Hematopoietic multipotent progenitor cell treated with erythropoietin and hydrocortisone succinate and interleukin-3 and kit ligand, for 6 days (in vitro differentiated cells): Measurements from ENCODE around the gene TRAPPC11.
"Not testable (repeated sequence)": the region's sequence is repeated elsewhere in the genome, so short reads cannot be mapped to it uniquely, and the experiment has no call there.

Experiments used
- DNase-seq: peaks from one replicate; pipeline ENCODE4 v3.0.0-alpha.2; 2015

Gene TRAPPC11

DNA sequence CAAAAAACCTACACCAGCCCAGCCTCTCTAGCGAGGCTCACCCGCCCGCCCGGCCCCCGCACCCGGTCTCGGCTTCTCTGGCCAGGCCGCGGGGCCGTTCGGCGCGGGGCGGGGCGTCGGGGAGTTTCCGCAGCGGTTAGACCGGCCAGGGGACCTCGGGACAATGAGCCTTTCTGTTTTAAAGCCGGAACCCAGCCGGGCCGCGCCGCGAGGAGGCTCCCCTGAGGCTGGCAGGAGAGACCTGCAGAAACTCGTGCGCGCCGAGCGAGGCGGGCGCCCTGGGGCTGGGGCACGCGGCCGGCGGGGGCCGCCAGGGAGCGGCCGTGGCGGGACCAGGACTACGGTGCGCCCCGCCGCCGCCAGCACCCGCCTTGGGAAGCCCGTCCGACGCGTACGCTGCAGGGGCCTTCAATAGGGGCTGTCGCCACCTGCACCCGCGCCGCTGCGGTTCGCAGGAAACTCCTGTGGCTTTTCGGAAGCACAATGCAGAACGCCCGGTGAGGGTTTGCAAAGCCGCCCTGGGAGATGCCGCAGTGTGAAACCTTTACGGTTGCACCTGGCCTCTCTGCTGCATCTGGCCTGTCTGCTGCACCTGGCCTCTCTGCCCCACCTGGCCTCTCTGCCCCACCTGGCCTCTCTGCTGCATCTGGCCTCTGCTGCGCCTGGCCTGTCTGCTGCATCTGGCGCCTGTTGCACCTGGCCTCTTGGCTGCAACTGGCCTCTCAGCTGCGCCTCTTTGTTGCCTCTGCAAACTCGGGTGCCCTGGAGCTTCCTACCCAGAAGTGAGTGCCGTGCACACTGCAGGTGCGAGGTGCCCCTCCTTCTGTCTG lies 63.9 kb downstream of the TRAPPC11 start:
- DNase-seq: peak; percentile 50

DNA sequence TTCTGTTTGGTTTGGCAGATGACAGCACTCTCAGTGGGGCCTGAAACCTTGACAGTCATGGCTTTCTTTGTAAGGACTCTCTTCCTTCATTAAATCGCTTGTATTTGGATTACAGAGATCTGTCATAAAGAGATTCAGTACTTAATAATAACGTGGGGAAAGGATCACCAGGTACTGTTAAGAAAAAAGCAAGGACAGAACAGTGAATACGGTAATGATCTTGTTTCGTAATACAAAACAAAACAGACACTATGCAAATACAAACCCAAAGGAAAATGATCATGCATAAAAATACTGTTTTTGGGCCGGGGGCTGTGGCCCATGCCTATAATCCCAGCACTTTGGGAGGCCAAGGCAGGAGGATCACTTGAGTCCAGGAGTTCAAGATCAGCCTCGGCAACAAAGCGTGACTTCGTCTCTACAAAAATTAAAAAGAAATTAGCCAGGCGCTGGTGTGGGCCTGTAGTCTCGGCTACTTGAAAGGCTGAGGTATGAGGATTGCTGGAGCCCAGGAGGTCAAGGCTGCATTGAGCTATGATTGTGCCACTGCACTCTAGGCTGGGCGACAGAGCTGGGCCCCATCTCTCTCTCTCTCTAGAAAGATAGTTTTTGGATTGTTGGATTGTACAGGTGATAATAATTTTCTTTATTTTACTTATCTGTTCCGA lies 64.6 kb downstream of the TRAPPC11 start:
- no peak for DNase-seq

DNA sequence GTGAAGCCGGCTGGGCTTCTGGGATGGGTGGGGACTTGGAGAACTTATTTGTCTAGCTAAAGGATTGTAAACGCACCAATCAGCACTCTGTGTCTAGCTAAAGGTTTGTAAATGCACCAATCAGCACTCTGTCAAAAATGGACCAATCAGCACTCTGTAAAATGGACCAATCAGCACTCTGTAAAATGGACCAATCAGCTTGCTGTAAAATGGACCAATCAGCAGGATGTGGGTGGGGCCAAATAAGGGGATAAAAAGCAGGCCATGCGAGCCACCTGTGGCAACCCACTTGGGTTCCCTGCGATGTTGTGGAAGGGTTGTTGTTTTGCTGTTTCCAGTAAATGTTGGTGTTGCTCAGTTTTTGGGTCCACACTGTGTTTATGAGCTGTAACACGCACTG lies 66.5 kb downstream of the TRAPPC11 start:
- not testable (repeated sequence) for DNase-seq

DNA sequence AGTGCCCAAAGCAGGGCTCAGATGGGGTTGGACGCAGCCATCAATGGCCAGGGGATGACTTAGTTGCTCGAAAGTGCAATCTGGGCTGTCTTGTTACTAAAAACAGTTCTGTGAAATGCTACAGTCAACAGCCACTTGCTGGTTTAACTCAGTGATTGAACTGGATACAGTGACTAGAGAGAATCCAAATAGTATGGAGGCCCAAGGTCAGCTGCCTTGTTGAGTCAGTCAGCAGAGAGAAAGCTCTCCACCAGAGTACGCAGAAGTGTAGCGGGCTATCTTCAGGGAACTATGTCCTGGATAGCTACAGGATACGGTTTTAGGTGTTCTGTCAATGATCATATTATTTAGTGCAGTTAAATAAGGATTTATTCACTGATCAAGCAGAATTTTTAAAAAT lies 68.4 kb downstream of the TRAPPC11 start:
- no peak for DNase-seq

DNA sequence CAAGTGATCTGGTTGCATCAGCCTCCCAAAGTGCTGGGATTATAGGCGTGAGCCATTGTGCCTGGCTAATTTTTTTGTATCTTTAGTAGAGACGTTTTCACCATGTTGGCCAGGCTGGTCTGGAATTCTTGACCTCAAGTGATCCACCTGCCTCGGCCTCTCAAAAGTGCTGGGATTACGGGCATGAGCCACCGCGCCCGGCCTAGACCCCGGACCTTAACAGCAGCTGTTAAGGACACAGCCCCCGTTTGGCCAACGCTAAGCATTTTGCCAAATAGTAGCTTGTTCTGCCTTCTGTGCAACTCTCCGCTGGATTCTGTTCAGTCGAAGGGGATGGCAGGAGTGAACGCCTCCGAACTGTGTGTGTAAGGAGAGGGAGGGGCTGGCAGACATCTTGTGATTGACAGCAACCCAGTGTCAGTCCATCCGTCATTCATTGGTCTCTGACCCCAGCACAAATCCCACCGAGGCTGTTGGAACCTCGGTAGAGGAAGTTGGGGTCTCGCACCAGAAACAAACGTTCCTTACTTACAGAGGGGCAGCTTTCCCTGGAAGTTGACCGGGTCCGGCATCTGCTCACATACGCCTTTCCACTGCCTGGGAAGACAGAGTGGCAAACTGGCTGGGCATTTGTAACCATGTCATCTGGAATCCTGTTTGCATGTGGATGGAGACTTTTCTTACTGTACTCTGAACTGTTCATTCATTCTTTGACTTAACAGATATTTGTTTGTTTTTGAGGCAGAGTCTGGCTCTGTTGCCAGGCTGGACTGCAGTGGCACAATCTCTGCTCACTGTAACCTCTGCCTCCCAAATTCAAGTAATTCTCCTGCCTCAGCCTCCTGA lies 69.4 kb downstream of the TRAPPC11 start:
- DNase-seq: no peak

DNA sequence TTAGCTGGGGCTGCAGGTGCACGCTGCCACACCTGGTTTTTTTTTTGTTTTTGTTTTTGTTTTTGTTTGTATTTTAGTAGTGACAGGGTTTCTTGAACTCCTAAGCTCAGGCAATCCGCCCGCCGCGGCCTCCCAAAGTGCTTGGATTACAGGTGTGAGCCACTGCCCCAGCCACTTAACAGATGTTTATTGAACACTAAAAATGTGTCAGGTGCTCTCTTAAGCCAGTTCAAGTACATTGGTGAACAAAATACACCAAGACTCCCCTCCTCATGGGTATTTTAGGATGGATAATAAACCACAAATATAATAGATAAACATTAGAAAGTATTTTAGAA lies 69.9 kb downstream of the TRAPPC11 start:
- DNase-seq: no peak

DNA sequence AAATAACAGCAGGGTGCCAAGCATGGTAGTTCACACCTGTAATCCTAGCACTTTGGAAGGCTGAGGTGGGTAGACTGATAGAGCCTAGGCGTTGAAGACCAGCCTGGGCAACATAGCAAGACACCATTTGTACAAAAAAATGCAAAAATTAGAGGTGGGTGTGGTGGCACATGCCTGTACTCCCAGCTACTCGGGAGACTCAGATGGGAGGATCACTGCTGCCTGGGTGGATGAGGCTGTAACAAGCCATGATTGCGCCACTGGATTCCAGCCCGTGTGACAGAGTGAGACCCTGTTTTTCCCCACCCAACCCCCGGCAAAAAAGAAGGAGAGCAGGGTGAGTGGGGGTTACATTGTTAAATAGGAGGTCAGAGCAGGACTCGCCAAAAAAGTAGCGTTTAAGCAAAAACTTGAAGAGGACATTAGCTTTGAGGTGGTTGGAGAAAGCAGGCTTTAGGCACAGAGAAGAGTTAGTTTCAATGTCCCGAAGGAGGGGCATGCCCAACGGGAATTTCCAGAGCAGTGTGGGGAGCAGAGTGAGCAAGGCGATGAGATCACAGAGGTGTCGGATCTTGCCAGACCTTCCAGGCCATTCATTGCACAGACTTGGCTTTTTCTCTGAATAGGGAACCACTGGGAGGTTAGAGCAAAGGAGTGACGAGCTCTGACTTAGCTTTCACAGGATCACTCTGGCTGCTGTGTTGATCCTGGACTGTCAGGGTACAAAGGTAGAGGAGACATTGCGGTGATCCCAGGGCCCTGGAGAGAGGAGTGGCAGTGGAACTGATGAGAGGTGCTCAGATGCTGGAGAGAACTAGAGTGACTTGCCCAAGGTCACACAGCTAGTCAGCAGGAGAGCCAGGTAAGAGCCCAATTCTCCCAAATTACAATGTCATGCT lies 70.6 kb downstream of the TRAPPC11 start:
- no peak for DNase-seq

DNA sequence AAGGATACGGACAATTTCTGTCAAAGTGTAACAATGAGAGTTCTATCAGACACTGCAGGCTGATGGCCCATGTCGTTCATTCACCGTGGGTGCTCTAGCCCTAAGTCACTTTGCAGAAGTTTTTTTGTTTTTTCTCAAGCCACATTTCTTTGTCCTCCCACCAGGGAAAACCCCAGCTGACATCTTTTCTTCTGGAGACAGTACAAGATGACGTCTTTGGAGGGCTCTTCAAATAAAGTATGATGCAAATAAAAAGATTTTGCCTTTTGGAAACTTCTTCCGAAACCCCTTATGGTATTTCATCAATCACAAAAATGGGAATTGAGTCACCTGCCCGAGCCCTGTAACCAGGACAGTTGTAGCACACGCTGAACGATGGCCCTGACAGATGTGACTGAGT lies 73.2 kb downstream of the TRAPPC11 start:
- no peak for DNase-seq

DNA sequence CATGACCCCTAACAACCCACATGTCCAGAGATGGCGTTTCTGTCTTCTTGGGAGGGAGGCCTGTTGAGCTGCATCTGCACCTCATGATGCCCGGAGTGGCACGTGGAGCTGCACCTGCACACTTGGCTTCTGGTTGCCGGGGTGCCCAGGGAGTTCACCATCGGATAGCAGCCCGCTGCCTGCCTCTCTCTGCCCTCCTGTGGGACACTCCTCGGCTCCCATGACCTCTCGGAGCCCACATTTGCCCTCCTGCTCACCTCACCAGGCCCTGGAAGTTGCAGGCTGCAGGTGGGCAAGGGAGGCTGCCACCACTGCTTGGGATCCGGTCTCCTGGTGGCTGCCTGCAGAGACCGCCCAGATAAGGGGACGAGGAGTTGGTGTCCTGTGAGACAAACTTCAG lies 74.1 kb downstream of the TRAPPC11 start:
- no peak for DNase-seq

DNA sequence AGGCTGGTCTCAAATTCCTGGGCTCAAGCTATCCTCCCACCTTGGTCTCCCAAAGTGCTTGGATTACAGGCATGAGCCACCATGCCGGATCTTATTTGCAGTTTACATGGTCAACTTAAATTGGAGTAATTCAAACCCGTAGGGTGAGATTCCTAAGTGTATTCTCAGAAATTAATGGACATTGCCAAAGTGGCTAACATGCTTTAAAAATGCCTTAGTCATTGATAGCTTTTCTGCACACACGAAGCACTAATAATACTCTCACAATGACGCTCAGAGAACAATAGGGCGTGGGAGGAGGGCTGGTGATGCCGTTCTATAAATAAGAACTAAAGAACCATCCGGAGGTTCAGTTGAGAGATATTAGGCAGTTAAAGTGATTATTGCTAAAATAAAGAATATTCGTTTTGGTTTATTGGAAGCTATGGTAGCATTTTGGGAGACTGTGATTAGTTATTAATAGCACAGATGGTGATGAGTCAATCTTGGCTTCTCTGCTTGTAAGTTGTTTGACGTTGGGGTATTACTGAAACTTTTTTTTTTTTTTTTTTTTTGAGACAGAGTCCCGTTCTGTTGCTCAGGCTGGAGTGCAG lies 79.1 kb downstream of the TRAPPC11 start:
- no peak for DNase-seq

DNA sequence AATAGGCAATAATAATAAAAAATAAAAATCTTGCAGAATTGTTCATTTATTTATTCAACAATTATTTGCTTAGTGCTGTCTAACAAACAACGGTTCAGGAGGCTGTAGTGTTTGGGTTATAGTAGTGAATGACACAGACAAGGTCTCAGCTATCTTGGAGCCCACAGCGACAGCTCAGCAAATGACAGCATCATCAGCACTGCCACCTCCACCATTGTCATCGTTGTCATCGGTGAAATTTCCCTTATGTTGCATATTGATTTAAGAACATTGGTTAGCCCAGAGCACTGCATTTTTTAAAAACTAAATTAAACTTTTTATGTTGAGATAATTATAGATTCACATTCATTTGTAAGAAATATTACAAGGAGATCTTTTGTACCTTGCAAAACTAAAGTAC lies 79.9 kb downstream of the TRAPPC11 start:
- no peak for DNase-seq

DNA sequence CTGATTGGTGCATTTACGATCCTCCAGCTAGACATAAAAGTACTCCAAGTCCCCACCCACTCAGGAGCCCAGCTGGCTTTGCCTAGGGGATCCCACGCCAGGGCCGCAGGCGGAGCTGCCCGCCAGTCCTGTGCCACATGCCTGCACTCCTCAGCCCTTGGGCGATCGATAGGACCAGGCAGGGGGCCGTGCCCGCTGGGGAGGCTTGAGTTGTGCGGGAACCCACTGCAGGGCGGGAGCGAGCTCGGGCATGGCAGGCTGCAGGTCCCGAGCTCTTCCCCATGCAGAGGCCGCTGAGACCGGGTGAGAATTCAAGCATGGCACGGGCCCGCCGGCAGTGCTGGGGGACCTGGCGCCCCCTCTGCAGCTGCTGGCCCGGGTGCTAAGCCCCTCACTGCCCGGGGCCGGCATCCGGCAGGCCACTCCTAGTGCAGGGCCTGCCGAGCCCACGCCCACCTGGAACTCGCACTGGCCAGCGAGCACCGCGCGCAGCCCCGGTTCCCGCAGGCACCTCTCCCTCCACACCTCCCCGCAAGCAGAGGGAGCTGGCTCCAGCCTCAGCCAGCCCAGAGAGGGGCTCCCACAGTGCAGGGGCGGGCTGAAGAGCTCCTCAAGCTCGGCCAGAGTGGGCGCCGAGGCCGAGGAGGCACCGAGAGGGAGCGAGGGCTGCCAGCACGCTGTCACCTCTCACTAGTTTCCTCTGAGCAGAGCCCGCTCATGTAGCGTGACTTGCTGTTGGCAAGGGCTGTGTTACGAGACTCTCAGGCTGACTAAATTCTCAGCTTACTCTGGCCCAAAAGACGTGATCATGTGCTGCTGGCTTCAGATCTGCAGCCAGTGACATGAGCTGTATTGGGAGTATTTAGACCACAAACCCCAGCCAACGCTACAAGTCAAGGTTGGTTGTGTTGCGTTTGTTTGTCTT lies 87.5 kb downstream of the TRAPPC11 start:
- DNase-seq: no peak

DNA sequence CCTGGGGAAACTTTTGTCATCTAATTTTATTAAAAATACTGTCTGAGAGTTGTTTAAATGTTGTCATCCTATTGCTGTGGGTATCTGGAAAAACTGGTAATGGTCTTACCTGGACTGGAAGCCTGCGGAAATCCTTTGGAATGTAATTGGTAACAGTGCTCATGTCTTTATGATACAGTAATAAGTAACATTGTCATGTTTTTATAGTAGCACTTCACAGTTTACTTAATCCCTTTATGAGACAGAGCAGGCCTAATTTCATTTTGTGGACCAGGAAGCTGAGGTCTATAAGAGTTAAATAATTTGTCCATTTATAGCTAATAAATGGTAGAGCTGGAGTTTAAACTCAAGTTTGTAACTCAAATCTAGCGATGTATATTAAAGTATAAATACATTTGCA lies 88.3 kb downstream of the TRAPPC11 start:
- DNase-seq: no peak

DNA sequence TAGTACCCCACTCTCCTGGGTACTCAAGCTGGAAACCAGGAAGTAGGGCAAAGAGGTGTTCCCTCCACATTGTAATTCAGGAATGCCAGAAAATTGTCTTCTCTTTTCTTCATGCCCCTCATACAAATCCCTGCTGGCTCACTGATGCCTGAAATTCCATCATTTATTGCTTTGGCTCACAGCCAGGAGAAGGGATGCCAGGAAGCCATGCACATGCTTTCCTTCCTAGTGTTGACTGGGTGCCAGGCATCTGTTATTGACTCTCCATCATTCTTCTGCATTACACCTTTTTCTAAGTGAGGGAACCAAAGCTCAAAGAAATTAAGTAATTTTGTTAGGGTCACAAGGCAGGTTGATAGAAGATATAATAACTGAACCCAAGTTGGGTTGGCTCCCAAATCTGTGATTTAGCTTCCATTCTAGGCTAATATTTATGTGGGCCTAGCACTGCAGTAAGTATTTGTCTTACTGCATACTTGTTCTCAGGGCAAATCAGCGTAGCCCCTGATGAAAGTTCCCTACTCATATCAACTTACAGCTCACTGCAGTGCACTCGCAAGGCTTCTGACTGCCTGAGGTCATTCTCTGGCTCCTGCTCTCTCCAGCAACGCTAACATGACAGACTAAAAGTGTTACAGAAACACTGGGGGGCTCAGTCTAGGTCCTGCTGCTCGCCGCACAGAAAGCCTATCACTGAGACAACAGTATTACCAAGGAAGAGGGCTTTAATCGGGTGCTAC lies 89.0 kb downstream of the TRAPPC11 start:
- DNase-seq: no peak

DNA sequence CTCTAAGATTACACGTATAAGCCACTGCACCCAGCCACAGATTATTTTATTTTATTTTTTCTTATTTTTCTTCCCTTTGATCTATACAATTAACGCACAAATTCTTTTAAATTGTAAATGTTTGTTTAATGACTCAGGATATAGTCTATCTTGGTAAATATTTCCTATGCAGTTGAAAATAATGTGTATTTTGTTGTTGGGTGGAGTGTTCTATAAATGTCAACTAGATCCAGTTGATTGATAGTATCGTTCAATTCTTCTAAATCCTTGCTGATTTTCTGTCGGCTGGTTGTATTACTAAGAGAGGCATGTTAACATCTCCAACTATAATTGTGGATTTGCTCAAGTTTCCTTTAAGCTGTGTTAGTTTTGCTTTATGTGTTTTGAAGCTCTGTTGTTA lies 92.0 kb downstream of the TRAPPC11 start:
- DNase-seq: no peak

DNA sequence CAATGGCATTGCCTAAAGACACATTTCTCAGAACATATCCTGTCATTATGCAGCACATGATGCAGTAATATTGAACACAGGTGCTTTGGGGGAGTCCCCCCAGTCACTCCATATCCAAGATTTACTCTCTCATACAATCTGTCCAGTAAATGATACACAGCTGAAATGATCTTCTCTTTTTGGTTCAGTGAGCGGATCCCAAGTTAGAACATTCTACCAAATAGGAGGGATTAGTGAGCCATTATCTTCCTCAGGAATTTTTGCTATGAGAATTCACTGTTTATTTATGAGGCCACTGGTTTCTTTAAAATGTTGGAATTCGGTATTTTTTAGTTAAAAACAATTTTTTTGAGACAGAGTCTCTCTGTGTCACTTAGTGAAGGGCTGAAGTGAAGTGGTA lies 96.5 kb downstream of the TRAPPC11 start:
- no peak for DNase-seq

DNA sequence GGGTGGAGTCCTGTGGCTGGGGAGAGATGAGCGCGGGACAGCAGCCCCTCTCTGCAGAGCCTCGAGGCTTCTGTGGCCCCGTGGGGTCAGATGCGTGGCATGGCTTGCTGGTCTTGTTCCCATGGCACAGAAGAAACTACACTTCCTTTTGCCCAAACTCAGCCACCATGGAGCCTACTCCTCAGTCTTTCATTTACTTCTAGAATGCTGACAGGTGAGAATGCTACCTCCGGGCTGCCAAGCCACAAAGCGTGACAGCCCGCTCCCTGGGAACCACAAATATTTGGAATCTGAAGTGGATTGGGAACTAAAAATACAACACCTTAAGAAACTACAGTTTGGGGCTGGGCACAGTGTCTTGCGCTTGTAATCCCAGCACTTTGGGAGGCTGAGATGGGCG lies 98.0 kb downstream of the TRAPPC11 start:
- DNase-seq: no peak

DNA sequence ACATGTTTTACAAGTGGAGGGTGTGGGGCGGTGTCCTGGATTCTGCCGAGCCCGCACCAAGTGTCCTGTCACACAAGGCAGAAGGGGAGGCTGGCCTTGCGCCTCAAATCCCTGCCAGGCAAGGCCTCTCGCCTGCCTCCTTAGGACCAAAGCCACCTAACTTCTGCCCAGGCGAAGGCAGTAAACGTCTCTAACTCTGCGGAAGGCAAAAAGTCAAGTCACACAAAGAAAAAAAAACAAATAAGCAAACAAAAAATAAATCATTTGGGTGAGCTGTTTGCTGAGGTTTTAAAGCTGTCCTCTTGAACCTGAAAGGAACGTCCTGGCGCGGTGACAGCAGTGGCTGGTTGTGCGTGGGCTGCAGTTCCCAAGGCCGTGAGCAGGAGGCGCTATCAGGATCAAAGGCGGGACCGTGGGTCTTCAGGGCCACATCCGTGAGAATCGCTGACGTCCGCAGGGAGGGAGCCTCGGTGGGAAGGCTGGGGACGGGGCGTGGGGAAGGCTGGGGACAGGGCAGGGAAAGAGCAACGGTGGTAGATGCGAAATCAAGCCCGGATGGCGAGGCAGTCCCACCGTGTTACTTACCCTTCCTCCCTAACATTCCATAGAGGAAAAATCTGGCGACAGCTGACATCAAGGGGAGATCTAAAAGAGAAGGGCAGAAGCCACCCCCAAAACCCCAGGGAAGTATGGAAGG lies 99.1 kb downstream of the TRAPPC11 start:
- no peak for DNase-seq

DNA sequence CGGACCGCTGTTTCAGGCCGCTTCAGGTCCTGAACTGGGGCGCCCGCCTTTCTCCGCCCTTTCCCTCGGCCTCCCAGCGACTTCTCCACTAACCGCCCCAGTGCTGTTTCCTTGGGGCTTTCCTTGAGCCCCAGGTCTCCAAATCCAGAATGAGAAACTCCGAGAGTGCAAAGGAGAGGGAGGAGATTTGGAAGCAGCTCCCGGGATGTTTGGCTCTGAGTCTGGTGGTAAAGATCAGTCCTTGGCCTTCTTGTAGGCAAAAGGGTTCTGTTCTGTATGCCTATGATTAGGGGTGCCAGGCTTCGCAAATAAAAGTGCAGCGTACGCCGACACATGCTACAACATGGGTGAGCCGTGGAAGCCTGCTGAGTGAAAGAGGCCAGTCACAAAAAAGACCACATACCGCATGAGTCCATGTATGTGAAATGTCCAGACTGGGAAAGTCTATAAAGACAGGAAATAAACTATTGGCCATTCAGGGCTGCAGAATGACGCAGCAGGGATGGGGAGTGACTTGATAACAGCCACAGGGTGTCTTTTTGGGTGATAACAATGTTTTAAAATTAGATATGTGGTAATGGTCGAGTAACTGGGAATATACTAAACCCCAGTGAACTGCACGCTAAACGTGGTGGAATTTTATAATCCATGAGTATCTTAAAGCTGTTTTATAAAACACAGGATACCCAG lies 99.8 kb downstream of the TRAPPC11 start:
- peak; percentile 25 for DNase-seq
